Activated CD4-positive, alpha-beta T cell treated with anti-CD3 and anti-CD28 coated beads, Interleukin-2, amount 50 U/mL, for 16 hours (primary cell): ENCODE data around the gene WDR91.

Source experiments
- DNase-seq: peaks from one replicate; pipeline ENCODE4 v3.0.0-alpha.2; 2020

The WDR91 gene

GRCh38 chr7:135160098-135160857 is 51.0 kb downstream of the WDR91 start:
- DNase-seq, result peak; percentile 20

- DNase-seq, result no peak
Observed at GRCh38 chr7:135159359-135160085, 51.8 kb downstream of the WDR91 start.

- DNase-seq, result no peak
Observed at GRCh38 chr7:135158874-135159273, 52.5 kb downstream of the WDR91 start.

- DNase-seq, result no peak
Observed at GRCh38 chr7:135158141-135158655, 53.1 kb downstream of the WDR91 start.

GRCh38 chr7:135156290-135156689 is 55.0 kb downstream of the WDR91 start:
- no peak for DNase-seq

- DNase-seq, result no peak
Observed at GRCh38 chr7:135154734-135155133, 56.6 kb downstream of the WDR91 start.

GRCh38 chr7:135152442-135152841 is 58.9 kb downstream of the WDR91 start:
- DNase-seq, result no peak

GRCh38 chr7:135151533-135151932 is 59.8 kb downstream of the WDR91 start:
- DNase-seq, result no peak

GRCh38 chr7:135151132-135151531 is 60.2 kb downstream of the WDR91 start:
- no peak for DNase-seq

- no peak for DNase-seq
Observed at GRCh38 chr7:135150072-135150782, 61.1 kb downstream of the WDR91 start.

- DNase-seq, result peak; percentile 82
Observed at GRCh38 chr7:135147899-135148721, 63.2 kb downstream of the WDR91 start, which contains the start of gene TMEM140. TSS of gene TMEM140 (plus strand) at chr7:135148072. CDS start at chr7:135164442, 16,370 bp downstream.

GRCh38 chr7:135147341-135147898 is 63.9 kb downstream of the WDR91 start:
- peak; percentile 12 for DNase-seq

GRCh38 chr7:135143885-135144668 is 67.2 kb downstream of the WDR91 start:
- DNase-seq, result no peak
